NCI-H526 treated with DMSO at 0.1 percent for 48 hours (cell line): ENCODE results near the gene BORCS5.

Experiments
- DNase-seq: peaks from one replicate; lab custom pipeline; 2025; lab: John Stamatoyannopoulos, UW

The BORCS5 gene

GRCh38 chr12:12433203-12433731 is 76.4 kb downstream of the BORCS5 start:
- no peak for DNase-seq

DNA sequence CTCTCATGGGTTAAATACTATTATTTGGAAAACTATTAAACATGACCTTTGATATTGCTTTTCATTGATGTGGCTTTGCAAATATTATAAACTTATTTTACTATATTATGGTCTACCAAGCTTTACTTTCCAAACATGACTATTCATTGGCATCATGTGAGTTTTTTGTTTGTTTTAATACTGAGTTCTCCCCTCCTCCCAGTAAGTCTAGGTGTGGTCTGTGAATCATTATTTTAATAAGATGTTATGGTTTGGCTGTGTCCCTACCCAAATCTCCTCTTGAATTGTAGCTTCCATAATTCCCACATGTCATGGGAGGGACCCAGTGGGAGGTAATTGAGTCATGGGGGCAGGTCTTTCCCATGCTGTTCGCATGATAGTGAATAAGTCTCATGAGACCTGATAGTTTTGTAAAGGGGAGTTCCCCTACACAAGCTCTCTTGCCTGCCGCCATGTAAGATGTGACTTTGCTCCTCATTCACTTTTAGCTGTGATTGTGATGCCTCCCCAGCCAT is 80.0 kb downstream of the BORCS5 start:
- no peak for DNase-seq

GRCh38 chr12:12439636-12440035 is 82.8 kb downstream of the BORCS5 start:
- no peak for DNase-seq

GRCh38 chr12:12440784-12441428 is 84.0 kb downstream of the BORCS5 start:
- no peak for DNase-seq

DNA sequence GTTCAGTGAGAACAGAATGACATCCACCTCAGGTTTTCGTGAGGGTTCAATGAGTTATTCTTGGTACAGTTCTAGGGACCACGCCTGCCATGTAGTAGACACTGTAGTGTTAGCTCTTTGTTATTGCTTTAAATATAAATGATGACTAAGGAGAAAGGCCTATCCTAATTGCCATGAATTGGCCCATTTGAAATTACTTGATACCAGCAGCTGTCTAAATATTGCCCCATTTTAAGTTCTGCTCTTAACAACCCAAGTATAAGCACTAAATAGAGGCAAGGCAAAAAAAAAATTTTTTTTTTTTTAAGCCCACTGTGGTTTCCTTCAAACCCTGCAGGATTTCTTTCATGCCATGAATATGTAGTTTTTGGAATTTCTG is 84.5 kb downstream of the BORCS5 start:
- no peak for DNase-seq

DNA sequence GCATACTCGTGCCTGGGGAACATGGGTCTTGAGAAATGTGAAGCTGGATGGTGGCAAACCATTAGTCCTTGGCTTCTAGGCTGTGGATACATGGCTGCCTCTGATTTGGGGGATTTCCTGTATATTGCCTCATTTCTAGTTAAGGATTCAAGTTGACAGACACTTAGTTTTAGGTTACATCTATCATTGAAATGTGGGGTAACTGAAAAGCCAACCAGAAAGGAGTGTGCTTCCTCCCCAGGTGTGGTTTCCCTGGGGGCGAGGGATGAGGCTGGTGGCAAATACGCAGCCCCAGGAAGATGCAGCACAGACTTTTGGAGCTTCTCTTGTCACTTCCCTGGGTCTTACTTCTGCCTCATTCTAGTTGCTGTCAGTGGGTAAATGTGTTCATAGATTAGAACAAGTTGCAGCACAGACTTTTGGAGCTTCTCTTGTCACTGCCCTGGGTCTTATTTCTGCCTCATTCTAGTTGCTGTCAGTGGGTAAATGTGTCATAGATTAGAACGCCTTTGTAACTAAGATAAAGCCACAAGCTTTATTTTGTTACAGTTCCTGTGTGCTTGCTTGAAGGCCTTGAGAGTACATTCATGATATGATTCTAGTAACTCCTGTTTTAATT is 85.1 kb downstream of the BORCS5 start:
- no peak for DNase-seq

- DNase-seq = no peak
Measured at GRCh38 chr12:12442548-12443071, 85.7 kb downstream of the BORCS5 start.

GRCh38 chr12:12443431-12443878 is 86.6 kb downstream of the BORCS5 start:
- no peak for DNase-seq

DNA sequence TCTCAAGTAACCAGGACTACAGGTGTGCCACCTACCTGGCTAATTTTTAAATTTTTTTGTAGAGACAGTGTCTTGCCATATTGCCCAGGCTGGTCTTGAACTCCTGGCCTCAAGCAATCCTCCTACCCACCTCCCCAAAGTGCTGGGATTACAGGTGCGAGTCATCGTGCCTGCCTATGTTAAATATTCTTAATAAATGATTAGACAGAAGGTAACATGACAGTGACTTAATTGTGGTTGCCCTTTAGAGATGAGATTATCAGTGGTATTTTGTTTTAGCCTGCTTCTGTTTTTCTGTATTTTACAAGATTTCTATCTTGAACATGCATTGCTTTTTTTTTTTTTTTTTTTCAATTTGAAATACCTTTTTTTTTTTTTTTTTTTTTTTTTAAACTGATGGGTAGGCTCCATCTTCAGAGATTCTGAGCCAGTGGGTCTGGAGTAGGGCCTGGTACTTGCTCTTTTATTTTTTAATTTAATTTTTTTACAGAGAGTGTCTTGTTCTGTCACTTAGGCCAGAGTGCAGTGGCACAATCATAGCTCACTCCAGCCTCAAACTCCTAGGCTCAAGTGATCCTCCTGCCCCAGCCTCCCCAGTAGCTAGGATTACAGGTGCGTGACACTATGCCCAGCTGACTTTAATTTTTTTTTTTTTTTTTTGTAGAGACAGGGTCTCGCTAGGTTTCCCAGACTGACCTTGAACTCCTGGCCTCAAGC is 88.4 kb downstream of the BORCS5 start:
- no peak for DNase-seq

GRCh38 chr12:12445882-12446181 is 89.0 kb downstream of the BORCS5 start:
- DNase-seq = no peak

- no peak for DNase-seq
Measured at GRCh38 chr12:12446786-12447185, 89.9 kb downstream of the BORCS5 start.

- DNase-seq = no peak
Measured at GRCh38 chr12:12447236-12447635, 90.4 kb downstream of the BORCS5 start.

- peak; percentile 28 for DNase-seq
Measured at GRCh38 chr12:12447837-12448236, 91.0 kb downstream of the BORCS5 start.

- no peak for DNase-seq
Measured at GRCh38 chr12:12449533-12450025, 92.7 kb downstream of the BORCS5 start.

DNA sequence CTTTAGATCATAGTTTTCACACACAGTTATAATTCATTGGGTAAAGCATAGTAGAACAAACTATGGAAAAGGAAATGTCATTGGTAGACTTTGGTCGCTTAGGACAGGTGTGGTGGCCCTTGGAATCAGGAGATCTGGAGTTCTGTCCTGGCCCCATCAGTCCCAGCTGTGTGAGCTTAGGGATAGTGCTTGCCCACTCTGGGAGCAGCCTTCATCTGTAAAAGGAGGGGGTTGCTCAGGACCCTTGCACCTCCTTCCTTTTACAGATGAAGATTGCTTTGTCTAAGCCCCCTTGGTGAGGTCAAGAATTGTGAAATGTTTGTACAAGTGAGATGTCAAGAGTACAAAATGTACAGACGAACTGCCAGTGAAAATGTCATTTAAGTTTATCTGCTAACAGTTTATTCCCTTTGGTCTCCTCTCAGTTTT is 93.2 kb downstream of the BORCS5 start:
- no peak for DNase-seq

DNA sequence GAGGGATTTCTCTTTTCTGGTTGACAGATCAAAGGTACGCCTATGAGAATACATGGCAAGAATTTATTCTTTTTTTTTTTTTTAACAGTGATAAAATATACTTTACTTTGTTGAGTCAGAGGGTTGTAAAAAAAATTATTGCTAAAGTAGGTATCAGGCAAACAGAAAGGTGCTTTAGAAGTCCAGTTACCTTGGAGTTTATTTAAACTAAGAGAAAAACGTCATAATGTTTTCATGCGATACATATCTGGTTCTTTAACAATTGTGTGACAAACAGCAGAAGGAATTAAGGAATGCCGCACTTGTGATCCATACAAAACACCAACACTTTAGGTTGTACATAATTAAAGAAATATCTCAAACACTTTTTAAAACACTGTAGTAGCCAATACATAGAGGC is 94.2 kb downstream of the BORCS5 start:
- no peak for DNase-seq

GRCh38 chr12:12452326-12452902 is 95.5 kb downstream of the BORCS5 start:
- DNase-seq = no peak

DNA sequence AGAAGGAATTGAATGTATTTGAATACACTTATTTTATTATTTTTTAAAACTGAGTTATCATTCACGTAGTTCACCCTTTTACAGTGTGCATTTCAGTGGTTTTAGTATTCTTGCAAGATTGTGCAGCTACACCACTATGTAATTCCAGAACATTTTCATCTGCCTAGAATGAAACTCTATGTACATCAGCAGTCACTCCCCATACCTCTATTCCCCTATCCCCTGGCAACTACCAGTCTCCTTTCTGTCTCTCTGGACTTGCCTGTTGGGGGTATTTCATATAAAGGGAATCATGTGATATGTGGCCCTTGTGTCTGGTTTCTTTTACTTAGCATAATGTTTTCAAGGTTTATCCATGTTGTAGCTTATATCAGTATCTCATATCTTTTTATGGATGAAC is 96.8 kb downstream of the BORCS5 start:
- no peak for DNase-seq

- no peak for DNase-seq
Measured at GRCh38 chr12:12454315-12454714, 97.4 kb downstream of the BORCS5 start.

DNA sequence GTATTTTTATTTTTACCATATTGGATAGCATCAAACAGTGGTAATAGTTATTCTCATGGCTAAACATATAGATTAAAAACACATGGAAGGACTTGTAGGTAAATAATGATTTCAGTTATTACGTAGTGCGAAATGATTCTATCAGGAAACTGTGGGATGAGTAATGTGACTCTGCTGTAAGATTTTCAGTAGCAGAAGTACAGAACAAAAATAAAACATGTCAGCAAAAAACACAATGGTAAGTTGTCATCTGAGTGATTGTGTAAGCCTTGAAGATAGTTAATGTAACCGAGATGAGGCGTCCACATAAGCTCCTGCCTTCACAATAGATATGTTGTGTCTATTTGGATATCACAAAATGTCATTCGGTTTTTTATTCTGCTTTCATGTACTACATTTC is 99.8 kb downstream of the BORCS5 start:
- no peak for DNase-seq

GRCh38 chr12:12460935-12461922 is 104.4 kb downstream of the BORCS5 start:
- no peak for DNase-seq
